ENCODE measurements around the gene ELFN2. TPM values are rescaled to one million over a fixed set of nuclear protein-coding genes. Genes with fewer than 3 reads are reported as not detected.

The ELFN2 gene
- total RNA-seq, 1 donor from 2014 or later: 4.6 TPM

DNA sequence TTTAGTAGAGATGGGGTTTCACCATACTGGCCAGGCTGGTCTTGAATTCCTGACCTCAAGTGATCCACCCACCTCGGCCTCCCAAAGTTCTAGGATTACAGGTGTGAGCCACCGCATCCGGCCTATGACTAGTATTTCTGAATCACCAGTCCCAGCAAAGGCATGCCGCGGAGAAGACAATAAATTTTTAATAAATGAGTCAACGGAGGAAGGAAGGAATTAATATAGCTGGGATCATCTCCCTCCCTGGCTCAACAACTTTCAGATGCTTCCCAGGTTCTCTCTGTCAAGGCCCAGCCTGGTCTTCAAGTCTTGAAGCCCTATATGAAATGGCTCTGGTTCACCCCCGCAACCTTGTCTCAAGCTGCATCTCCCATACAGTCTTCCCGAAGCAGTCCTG lies 99.3 kb downstream of the ELFN2 start:
- TF ChIP-seq, protein P1, sequence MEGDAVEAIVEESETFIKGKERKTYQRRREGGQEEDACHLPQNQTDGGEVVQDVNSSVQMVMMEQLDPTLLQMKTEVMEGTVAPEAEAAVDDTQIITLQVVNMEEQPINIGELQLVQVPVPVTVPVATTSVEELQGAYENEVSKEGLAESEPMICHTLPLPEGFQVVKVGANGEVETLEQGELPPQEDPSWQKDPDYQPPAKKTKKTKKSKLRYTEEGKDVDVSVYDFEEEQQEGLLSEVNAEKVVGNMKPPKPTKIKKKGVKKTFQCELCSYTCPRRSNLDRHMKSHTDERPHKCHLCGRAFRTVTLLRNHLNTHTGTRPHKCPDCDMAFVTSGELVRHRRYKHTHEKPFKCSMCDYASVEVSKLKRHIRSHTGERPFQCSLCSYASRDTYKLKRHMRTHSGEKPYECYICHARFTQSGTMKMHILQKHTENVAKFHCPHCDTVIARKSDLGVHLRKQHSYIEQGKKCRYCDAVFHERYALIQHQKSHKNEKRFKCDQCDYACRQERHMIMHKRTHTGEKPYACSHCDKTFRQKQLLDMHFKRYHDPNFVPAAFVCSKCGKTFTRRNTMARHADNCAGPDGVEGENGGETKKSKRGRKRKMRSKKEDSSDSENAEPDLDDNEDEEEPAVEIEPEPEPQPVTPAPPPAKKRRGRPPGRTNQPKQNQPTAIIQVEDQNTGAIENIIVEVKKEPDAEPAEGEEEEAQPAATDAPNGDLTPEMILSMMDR (conservative IDR thresholded peaks at IDR 0.05; ENCODE audit: low read depth, low read length): no peak
- no peak overlapping the region for H3K4me3 ChIP-seq (ENCODE audit: low read depth, low read length)
- no peak for DNase-seq (ENCODE audit: low read depth)

DNA sequence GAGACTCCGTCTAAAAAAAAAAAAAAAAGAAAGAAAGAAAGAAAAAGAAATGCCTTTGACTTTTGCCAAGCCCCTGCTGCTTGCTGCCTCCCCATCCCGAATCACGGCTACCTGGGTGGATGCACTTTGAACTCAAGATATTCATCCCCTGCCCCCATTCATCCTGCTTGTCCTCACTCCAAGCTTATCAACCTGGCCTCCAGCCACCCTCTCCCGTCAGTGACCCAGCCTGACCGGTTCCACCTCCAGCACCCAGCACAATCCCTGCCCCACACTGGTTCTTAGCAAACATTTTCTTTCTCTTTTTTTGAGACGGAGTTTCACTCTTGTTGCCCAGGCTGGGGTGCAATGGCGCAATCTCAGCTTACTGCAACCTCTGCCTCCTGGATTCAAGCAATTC lies 100.6 kb downstream of the ELFN2 start:
- no peak for DNase-seq (ENCODE audit: low read depth)
- no peak overlapping the region for H3K4me3 ChIP-seq (ENCODE audit: low read depth, low read length)
- TF ChIP-seq, protein P1 (conservative IDR thresholded peaks at IDR 0.05; ENCODE audit: low read depth, low read length): no peak

DNA sequence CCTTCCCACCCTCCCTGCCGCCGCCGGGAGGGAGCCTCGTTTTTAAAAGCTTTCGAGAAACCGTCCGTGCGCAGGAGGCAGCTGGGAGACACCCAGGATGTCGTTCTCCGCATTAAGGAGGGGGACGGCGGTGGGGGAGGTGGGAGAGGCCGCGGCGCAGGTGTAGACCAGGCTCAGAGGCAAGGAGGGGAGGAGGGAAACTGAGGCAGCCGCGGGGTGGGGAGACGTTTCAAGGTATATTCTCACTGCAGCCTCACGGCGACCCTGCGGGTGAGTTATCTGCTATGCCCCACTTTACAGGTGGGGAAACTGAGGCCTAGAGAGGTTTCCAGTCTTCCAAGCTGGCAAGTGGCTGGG lies 102.3 kb downstream of the ELFN2 start:
- TF ChIP-seq, protein P1 (conservative IDR thresholded peaks at IDR 0.05; ENCODE audit: low read depth, low read length): no peak
- H3K4me3 ChIP-seq (ENCODE audit: low read depth, low read length): peak overlapping the region; percentile 33
- no peak for DNase-seq (ENCODE audit: low read depth)

GRCh38 chr22:37324340-37325038 lies 102.8 kb downstream of the ELFN2 start:
- no peak for DNase-seq (ENCODE audit: low read depth)
- TF ChIP-seq, protein P1 (conservative IDR thresholded peaks at IDR 0.05; ENCODE audit: low read depth, low read length): no peak
- peak overlapping the region; percentile 33 for H3K4me3 ChIP-seq (ENCODE audit: low read depth, low read length)

GRCh38 chr22:37320726-37321677 lies 106.3 kb downstream of the ELFN2 start:
- TF ChIP-seq, protein P1 (conservative IDR thresholded peaks at IDR 0.05; ENCODE audit: low read depth, low read length): no peak
- no peak for DNase-seq (ENCODE audit: low read depth)
- no peak overlapping the region for H3K4me3 ChIP-seq (ENCODE audit: low read depth, low read length)

DNA sequence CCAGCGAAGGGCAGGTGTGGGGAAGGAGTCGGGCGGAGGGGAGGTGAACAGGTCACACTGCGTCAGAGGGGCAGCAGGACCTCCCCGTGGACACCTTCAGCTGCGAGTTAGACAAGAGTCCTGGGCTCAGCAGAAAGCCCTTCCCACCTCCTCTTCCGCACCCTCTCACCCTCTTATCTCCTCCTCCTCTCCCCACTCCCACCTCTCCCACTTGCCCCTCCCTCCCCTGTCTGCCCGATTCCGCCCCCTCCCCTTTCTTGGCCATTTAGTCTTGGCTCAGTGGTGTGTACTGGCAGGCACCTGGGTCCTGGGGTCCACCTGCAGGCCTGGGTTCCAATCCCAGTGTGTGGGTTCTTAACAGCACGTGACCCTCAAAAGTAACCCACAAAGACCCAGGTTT lies 107.8 kb downstream of the ELFN2 start:
- no peak overlapping the region for H3K4me3 ChIP-seq (ENCODE audit: low read depth, low read length)
- DNase-seq (ENCODE audit: low read depth): no peak
- TF ChIP-seq, protein P1 (conservative IDR thresholded peaks at IDR 0.05; ENCODE audit: low read depth, low read length): no peak

Data from epithelial cell of proximal tubule (primary cell).